Measurements from ENCODE around the gene ELP4. TPM values are rescaled to one million over a fixed set of nuclear protein-coding genes. Genes with fewer than 3 reads are reported as not detected.

The ELP4 gene
- total RNA-seq, 1 donor from 2014 or later, result 147 TPM

GRCh38 chr11:31651208-31651607 is 141.6 kb downstream of the ELP4 start:
- peak; percentile 24 for DNase-seq (ENCODE audit: low spot score)
- H3K36me3 Mint-ChIP-seq, result peaks cover 2% of the 10 kb centered on the region

GRCh38 chr11:31651822-31652221 is 142.3 kb downstream of the ELP4 start:
- peaks cover 2% of the 10 kb centered on the region for H3K36me3 Mint-ChIP-seq
- TF ChIP-seq EZH2phosphoT487 (IDR thresholded peaks at IDR 0.05) (no peak), CTCF (IDR thresholded peaks at IDR 0.05) (no peak), EZH2 (IDR thresholded peaks at IDR 0.05) (no peak)
- H3K27me3 Mint-ChIP-seq (ENCODE audit: insufficient read depth, low read depth), result no peaks in the 10 kb centered on the region

More at GRCh38 chr11:31651208-31651607, 141.6 kb downstream of the ELP4 start:
- Histone ChIP-seq H3K9ac (no peak overlapping the region), H3K4me1 (peaks cover 60% of the 10 kb centered on the region), H3K79me2 (ENCODE audit: low read depth) (no peaks in the 10 kb centered on the region), H3K4me2 (peak overlapping the region; percentile 23), H2AFZ (replicated peaks) (no peak overlapping the region), H3K36me3 (no peaks in the 10 kb centered on the region), H3K4me3 (no peak overlapping the region), H3K9me3 (ENCODE audit: low read depth) (no peaks in the 10 kb centered on the region), H3F3A (ENCODE audit: low read depth) (peaks cover 51% of the 10 kb centered on the region), H3K27ac (peak overlapping the region; percentile 55), H4K20me1 (ENCODE audit: low read depth) (peaks cover 11% of the 10 kb centered on the region), H3K27me3 (no peaks in the 10 kb centered on the region)
- Mint-ChIP-seq H3K4me1 (peaks cover 37% of the 10 kb centered on the region), H3K27me3 (ENCODE audit: insufficient read depth, low read depth) (no peaks in the 10 kb centered on the region), H3K4me3 (no peak overlapping the region), H3K27ac (peak overlapping the region; percentile 36), H3K9me3 (no peaks in the 10 kb centered on the region)
- TF ChIP-seq EZH2phosphoT487 (IDR thresholded peaks at IDR 0.05) (peak; percentile 74), EZH2 (IDR thresholded peaks at IDR 0.05) (no peak), CTCF (IDR thresholded peaks at IDR 0.05) (no peak)

GRCh38 chr11:31652528-31652927 is 143.0 kb downstream of the ELP4 start:
- Histone ChIP-seq H3K9me3 (ENCODE audit: low read depth) (no peaks in the 10 kb centered on the region), H4K20me1 (ENCODE audit: low read depth) (peaks cover 11% of the 10 kb centered on the region), H3K4me1 (peaks cover 62% of the 10 kb centered on the region), H3K79me2 (ENCODE audit: low read depth) (no peaks in the 10 kb centered on the region), H3K27ac (no peak overlapping the region), H2AFZ (replicated peaks) (no peak overlapping the region), H3K36me3 (no peaks in the 10 kb centered on the region), H3K4me2 (no peak overlapping the region), H3K4me3 (no peak overlapping the region), H3K9ac (no peak overlapping the region), H3F3A (ENCODE audit: low read depth) (peaks cover 56% of the 10 kb centered on the region), H3K27me3 (no peaks in the 10 kb centered on the region)
- H3K4me3 Mint-ChIP-seq, result no peak overlapping the region
- TF ChIP-seq CTCF (IDR thresholded peaks at IDR 0.05) (no peak), EZH2phosphoT487 (IDR thresholded peaks at IDR 0.05) (no peak), EZH2 (IDR thresholded peaks at IDR 0.05) (no peak)
- peaks cover 6% of the 10 kb centered on the region for H3K36me3 Mint-ChIP-seq
- H3K27me3 Mint-ChIP-seq (ENCODE audit: insufficient read depth, low read depth), result no peaks in the 10 kb centered on the region
- H3K4me1 Mint-ChIP-seq, result peaks cover 39% of the 10 kb centered on the region
- no peaks in the 10 kb centered on the region for H3K9me3 Mint-ChIP-seq
- H3K27ac Mint-ChIP-seq, result no peak overlapping the region
- no peak for DNase-seq (ENCODE audit: low spot score)

More at GRCh38 chr11:31651822-31652221, 142.3 kb downstream of the ELP4 start:
- H2AFZ ChIP-seq (replicated peaks), result no peak overlapping the region
- Mint-ChIP-seq H3K4me3 (no peak overlapping the region), H3K9me3 (no peaks in the 10 kb centered on the region), H3K4me1 (peaks cover 39% of the 10 kb centered on the region), H3K27ac (no peak overlapping the region)
- no peaks in the 10 kb centered on the region for H3K27me3 ChIP-seq
- no peaks in the 10 kb centered on the region for H3K79me2 ChIP-seq (ENCODE audit: low read depth)
- no peaks in the 10 kb centered on the region for H3K9me3 ChIP-seq (ENCODE audit: low read depth)
- no peaks in the 10 kb centered on the region for H3K36me3 ChIP-seq
- H3K27ac ChIP-seq, result no peak overlapping the region
- H3K4me1 ChIP-seq, result peaks cover 62% of the 10 kb centered on the region
- no peak for DNase-seq (ENCODE audit: low spot score)
- peaks cover 11% of the 10 kb centered on the region for H4K20me1 ChIP-seq (ENCODE audit: low read depth)
- H3K9ac ChIP-seq, result no peak overlapping the region
- peaks cover 53% of the 10 kb centered on the region for H3F3A ChIP-seq (ENCODE audit: low read depth)
- H3K4me3 ChIP-seq, result no peak overlapping the region
- H3K4me2 ChIP-seq, result peak overlapping the region; percentile 23

All from neural progenitor cell (in vitro differentiated cells).